Right lung (tissue), 10 donors: Measurements from ENCODE around the gene CTXND1. TPM values are rescaled to one million over a fixed set of nuclear protein-coding genes. Genes with fewer than 3 reads are reported as not detected.
"Not testable (repeated sequence)": the region's sequence is repeated elsewhere in the genome, so short reads cannot be mapped to it uniquely, and the experiment has no call there.

Experiments used
- DNase-seq, 2 donors: peaks; one replicate each; pipeline ENCODE4 v3.0.0-alpha.2; 2013
- long read RNA-seq, 8 donors: transcript quantifications; one replicate each; lab custom pipeline, GENCODE V29; 2026
- polyA plus RNA-seq, 5 donors: library from polyadenylated mRNA; unstranded; fragments of 120-200 nt; gene quantifications; one replicate each; pipeline versions ENCODE4 v1.2.1 to v1.2.3, GENCODE V29; 2013; ENCODE audit warnings: inconsistent platforms in 1 of 5, low replicate concordance in 1 of 5; ENCODE audit not compliant: insufficient read length in 5 of 5, insufficient read depth in 1 of 5

CTXND1 gene
- 10 to 100 TPM; 19.7 to 35.9 (median 21.8) TPM for polyA plus RNA-seq
- long read RNA-seq, donor 1, full-length matches to known transcripts: 5 of 69 reads
- long read RNA-seq, donor 1, partial matches to known transcripts: 58 of 69 reads
- long read RNA-seq, donor 1, other reads (novel, unspliced or antisense): 6 of 69 reads
- long read RNA-seq, donor 2, full-length matches to known transcripts: 5 of 5 reads
- long read RNA-seq, donor 2, partial matches to known transcripts: 0 of 5 reads
- long read RNA-seq, donor 2, other reads (novel, unspliced or antisense): 0 of 5 reads
- long read RNA-seq, donor 3, full-length matches to known transcripts: 2 of 2 reads
- long read RNA-seq, donor 3, partial matches to known transcripts: 0 of 2 reads
- long read RNA-seq, donor 3, other reads (novel, unspliced or antisense): 0 of 2 reads
- long read RNA-seq, donor 4, full-length matches to known transcripts: 3 of 3 reads
- long read RNA-seq, donor 4, partial matches to known transcripts: 0 of 3 reads
- long read RNA-seq, donor 4, other reads (novel, unspliced or antisense): 0 of 3 reads
- long read RNA-seq, donor 5, full-length matches to known transcripts: 7 of 7 reads
- long read RNA-seq, donor 5, partial matches to known transcripts: 0 of 7 reads
- long read RNA-seq, donor 5, other reads (novel, unspliced or antisense): 0 of 7 reads
- long read RNA-seq, donor 6, full-length matches to known transcripts: 10 of 10 reads
- long read RNA-seq, donor 6, partial matches to known transcripts: 0 of 10 reads
- long read RNA-seq, donor 6, other reads (novel, unspliced or antisense): 0 of 10 reads
- long read RNA-seq, donor 7, full-length matches to known transcripts: 3 of 3 reads
- long read RNA-seq, donor 7, partial matches to known transcripts: 0 of 3 reads
- long read RNA-seq, donor 7, other reads (novel, unspliced or antisense): 0 of 3 reads
- long read RNA-seq, donor 8, full-length matches to known transcripts: 1 of 1 reads
- long read RNA-seq, donor 8, partial matches to known transcripts: 0 of 1 reads
- long read RNA-seq, donor 8, other reads (novel, unspliced or antisense): 0 of 1 reads

GRCh38 chr15:80252121-80252518 lies at the start of gene CTXND1:
TSS of gene CTXND1 (minus strand) at chr15:80252213. CDS start at chr15:80201949, 50,264 bp downstream.
- peak; percentile 45 to 49 for DNase-seq

DNA sequence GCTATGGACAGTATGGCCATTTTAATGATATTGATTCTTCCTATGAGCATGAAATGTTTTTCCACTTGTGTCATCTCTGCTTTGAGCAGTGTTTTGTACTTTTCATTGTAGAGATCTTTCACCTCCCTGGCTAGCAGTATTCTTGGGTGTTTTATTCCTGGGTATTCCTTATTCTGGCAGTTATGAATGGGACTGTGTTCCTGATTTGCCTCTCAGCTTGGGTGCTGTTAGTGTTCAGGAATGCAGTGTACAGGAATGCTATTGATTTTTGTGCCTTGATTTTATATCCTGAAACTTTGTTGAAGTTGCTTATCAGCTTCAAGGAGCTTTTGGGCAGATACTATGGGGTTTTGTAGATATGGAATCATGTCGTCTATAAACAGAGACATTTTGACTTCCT lies 49.5 kb upstream of the CTXND1 start:
- no peak for DNase-seq

GRCh38 chr15:80295777-80296176 lies 43.8 kb upstream of the CTXND1 start:
- DNase-seq: not testable (repeated sequence)

DNA sequence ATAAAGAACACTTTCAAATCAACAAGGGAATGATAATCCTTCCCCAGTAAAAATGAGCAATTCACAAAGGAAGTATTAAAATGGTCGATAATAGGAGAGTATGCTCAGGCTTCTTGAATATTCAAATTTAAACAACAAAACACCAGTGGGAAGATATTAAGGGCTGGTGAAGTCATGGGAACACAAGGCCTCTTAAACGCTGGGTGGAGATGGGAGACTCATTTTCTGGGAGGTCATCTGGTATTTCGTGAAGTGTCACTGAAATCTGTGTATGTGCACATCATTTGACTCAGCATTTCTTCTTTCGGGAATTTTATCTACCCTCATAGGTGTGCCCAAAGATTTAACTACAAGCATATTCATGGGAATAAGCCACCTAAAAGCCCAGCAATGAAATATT lies 40.1 kb upstream of the CTXND1 start:
- no peak for DNase-seq

DNA sequence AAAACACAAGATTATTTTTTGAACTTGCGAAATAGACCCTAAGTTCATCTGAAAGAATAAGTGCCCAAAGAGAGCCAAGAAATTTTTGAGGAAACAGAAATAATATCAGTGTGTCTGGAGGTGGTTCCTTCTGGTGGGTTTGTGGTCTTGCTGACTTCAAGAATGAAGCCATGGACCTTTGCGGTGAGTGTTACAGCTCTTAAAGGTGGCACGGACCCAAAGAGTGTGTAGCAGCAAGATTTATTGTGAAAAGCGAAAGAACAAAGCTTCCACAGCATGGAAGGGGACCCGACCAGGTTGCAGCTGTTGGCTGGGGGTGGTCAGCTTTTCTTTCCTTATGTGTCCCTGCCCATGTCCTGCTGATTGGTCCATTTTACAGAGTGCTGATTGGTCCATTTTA lies 38.9 kb upstream of the CTXND1 start:
- DNase-seq: peak; percentile 26 to 50

GRCh38 chr15:80289528-80290495 lies 37.8 kb upstream of the CTXND1 start:
- DNase-seq: peak; percentile 19 to 44

- DNase-seq: no peak
Measured at GRCh38 chr15:80288131-80288530, 36.1 kb upstream of the CTXND1 start.

DNA sequence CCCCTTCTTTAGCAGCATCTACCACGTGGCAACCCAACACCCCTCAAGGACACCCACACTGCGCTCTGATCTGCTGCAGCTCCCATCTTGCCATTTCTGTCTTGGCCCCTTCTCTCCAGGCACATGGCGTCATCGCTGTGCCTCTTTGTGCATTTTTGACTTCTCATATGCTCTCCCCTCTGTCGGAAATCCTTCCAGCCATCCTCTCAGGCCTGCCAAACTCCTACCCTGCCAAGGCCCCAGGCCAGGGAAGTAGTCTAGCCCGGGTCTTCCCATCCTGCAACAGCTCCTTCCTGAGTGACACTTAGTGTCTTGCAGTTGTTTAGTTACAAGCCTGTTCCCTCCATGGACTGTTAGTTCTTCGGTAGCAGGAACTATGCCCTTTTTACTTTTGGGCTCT lies 34.0 kb upstream of the CTXND1 start:
- no peak for DNase-seq

GRCh38 chr15:80285379-80285778 lies 33.4 kb upstream of the CTXND1 start:
- DNase-seq: no peak

DNA sequence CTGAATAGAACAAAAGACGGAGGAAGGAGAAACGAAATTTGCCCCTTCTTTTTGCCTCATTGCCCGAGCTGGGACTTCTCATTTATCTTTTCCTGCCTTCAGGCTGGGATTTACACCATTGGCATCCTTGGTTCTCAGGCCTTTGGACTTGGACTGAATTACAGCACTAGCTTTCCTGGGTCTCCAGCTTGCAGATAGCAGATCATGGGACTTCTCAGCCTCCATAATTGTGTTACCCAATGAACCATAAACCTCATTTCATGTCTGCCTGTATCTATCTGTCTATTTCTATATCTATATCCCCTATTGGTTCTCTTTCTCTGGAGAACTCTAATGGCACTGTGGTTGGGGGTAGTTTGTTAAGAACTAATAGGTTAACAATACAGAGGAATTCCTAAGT lies 31.5 kb upstream of the CTXND1 start:
- no peak for DNase-seq

- DNase-seq: no peak
Measured at GRCh38 chr15:80277147-80277546, 25.1 kb upstream of the CTXND1 start.

DNA sequence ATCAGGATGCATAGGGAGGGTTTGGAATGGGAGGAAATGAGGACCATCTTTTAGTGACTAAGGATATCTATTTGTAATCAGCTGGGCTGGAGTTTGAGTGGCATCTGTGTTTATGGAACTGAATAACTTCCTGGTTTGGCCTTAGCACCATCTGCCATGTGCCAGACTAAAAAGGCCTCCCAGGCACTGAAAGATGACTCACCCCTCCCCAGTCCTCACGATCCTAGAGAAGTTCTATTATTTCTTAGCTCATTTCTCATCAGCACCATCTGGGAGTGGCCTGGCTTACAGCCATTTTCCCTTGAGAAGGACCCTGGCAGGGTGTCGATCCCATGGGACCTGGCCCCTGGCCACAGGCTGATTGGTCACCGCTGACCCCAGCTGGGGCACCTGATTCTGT lies 23.9 kb upstream of the CTXND1 start:
- DNase-seq: no peak

DNA sequence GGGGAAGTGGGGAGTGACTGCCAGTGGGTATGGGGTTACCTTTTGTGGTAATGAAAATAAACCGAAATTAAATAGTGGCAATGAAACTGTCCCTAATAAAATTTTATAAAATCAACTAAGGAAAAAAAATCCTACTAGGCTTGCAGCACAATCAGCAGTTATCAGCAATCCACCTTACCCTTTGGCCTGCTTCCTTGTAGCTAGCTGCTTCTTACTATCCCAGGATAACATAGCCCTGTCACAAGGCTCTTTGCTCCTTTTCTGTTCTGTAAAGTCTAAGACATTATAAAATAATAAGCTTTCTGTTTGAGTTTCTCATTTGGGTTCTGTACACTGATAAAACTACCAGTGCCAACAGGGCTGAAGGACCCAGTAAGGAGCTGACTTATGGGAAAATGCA lies 23.0 kb upstream of the CTXND1 start:
- no peak for DNase-seq

DNA sequence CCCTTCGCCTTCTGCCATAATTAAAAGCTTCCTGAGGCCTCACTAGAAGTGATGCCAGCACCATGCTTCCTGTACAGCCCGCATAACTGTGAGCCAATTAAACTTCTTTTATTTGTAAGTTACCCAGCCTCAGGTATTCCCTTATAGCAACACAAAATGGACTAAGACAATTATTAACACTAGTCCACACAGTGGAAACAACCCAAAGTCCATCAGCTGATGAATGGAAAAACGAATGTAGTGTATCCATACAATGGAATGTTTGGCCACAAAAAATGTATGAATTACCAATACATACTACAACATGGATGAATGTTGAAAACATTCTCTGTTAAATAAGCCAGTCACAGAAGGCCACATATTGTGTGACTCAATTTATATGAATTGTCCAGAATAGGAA lies 22.5 kb upstream of the CTXND1 start:
- DNase-seq: no peak

- no peak for DNase-seq
Measured at GRCh38 chr15:80272987-80273386, 21.0 kb upstream of the CTXND1 start.

DNA sequence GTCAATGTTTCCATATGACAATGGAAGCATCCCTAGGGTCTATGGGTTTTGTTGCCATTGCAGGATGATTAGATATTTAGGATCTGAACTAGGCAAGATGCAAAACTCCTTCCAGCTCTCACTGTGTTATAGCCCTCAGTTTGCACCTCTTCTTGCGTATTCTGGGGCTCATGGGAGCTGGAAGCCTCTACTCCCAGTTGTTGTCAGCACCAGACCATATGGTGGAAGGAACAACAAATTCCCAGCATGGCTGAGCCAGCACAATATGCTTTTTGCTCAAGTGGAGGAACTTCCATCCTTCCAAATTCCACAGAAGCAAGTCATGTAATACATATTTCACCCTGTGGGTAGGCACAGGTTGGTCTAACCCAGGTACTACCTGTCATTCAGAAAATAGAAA lies 18.5 kb upstream of the CTXND1 start:
- DNase-seq: no peak

GRCh38 chr15:80268101-80268500 lies 16.1 kb upstream of the CTXND1 start:
- DNase-seq: no peak

- no peak for DNase-seq
Measured at GRCh38 chr15:80267658-80268057, 15.6 kb upstream of the CTXND1 start.

GRCh38 chr15:80266745-80267144 lies 14.7 kb upstream of the CTXND1 start:
- no peak for DNase-seq

- DNase-seq: no peak
Measured at GRCh38 chr15:80266113-80266512, 14.1 kb upstream of the CTXND1 start.

DNA sequence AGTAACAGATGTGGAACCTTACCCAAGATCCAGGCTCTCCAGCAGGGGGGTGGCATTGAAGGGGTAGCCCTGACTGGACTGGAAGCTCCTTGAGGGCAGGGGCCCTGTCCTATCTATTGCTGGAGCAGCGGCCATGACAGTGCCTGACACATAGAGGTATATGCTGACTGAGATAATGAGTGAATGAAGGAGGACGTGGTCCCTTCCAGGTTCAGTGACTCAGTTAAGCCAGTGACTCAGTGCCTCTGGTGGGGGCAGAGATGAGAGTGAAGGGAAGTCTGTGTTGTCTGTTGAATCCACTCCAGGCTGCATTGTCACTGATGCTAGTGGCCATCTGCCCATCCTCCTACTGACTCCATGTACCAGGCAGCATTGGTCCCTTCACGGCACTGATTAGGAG lies 13.0 kb upstream of the CTXND1 start:
- no peak for DNase-seq
